ENCODE results near the gene PPIH.

DNA sequence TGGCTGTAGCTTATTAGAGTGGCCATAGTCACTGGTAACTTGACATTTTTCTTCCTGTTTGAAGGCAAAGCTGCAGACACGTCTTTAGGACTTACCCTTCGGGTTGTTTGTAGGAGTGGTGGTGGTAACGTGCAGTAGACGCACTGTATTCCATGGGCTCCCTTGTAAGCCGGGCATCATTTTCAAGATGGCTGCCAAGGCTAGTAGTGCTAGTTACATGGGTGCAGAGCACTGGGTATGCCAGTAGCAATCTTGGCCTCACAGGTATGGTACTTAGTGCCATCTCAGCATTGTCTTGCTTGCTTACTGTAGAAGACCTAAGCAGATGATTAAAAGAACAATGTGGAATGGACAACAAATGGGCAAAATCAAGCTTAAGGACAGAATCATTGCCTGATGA is 25.9 kb downstream of the PPIH start:
- no peak for TF ChIP-seq EZH2 (IDR thresholded peaks at IDR 0.05; ENCODE audit: borderline replicate concordance, low read length)
- TF ChIP-seq, protein P1, sequence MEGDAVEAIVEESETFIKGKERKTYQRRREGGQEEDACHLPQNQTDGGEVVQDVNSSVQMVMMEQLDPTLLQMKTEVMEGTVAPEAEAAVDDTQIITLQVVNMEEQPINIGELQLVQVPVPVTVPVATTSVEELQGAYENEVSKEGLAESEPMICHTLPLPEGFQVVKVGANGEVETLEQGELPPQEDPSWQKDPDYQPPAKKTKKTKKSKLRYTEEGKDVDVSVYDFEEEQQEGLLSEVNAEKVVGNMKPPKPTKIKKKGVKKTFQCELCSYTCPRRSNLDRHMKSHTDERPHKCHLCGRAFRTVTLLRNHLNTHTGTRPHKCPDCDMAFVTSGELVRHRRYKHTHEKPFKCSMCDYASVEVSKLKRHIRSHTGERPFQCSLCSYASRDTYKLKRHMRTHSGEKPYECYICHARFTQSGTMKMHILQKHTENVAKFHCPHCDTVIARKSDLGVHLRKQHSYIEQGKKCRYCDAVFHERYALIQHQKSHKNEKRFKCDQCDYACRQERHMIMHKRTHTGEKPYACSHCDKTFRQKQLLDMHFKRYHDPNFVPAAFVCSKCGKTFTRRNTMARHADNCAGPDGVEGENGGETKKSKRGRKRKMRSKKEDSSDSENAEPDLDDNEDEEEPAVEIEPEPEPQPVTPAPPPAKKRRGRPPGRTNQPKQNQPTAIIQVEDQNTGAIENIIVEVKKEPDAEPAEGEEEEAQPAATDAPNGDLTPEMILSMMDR (conservative IDR thresholded peaks at IDR 0.05 in 1 of 2, IDR thresholded peaks at IDR 0.05 in 1 of 2; ENCODE audit: extremely low read depth in 1 of 2, insufficient read depth in 1 of 2, low read depth in 1 of 2, low read length in 2 of 2): no peak
